H9 (cell line): ENCODE data around the gene CFI. TPM values are rescaled to one million over a fixed set of nuclear protein-coding genes. Genes with fewer than 3 reads are reported as not detected.

Source experiments
- DNase-seq: peaks from one replicate; pipeline ENCODE4 v3.0.0-alpha.2; 2017
- H2AFZ ChIP-seq: one replicate; pipeline ENCODE4 v1.6.1; 2013; ENCODE audit warnings: mild to moderate bottlenecking, low read length, control low read depth, moderate library complexity
- H2AK5ac ChIP-seq: 2 replicates; pipeline ENCODE4 v1.6.1; 2013; ENCODE audit warnings: low read length, control low read depth, mixed read lengths; ENCODE audit not compliant: insufficient read length
- H2BK120ac ChIP-seq: one replicate; pipeline ENCODE4 v1.6.1; 2013; ENCODE audit warnings: low read depth, mild to moderate bottlenecking, low read length, control low read depth, inconsistent platforms; ENCODE audit not compliant: poor library complexity, severe bottlenecking
- H2BK12ac ChIP-seq: 2 replicates; pipeline ENCODE4 v1.6.1; 2013; ENCODE audit warnings: low read length, control low read depth, mixed read lengths, low read depth; ENCODE audit not compliant: insufficient read length
- H2BK15ac ChIP-seq: 2 replicates; pipeline ENCODE4 v1.6.1; 2013; ENCODE audit warnings: low read depth, low read length, control low read depth
- H2BK20ac ChIP-seq: one replicate; pipeline ENCODE4 v1.6.1; 2013; ENCODE audit warnings: low read depth, mild to moderate bottlenecking, low read length, control low read depth, inconsistent platforms; ENCODE audit not compliant: poor library complexity, severe bottlenecking
- H2BK5ac ChIP-seq: 2 replicates; pipeline ENCODE4 v1.6.1; 2013; ENCODE audit warnings: low read length, control low read depth, mixed read lengths; ENCODE audit not compliant: insufficient read length
- H3K14ac ChIP-seq: 2 replicates; pipeline ENCODE4 v1.6.1; 2013; ENCODE audit warnings: low read length, control low read depth; ENCODE audit not compliant: insufficient read depth
- H3K18ac ChIP-seq: 2 replicates; pipeline ENCODE4 v1.6.1; 2013; ENCODE audit warnings: low read depth, mild to moderate bottlenecking, mixed read lengths, low read length, control low read depth; ENCODE audit not compliant: insufficient read length
- H3K23ac ChIP-seq: 2 replicates; pipeline ENCODE4 v1.6.1; 2013; ENCODE audit warnings: low read length, control low read depth, mixed read lengths, low read depth; ENCODE audit not compliant: insufficient read length
- H3K23me2 ChIP-seq: 2 replicates; pipeline ENCODE4 v1.6.1; 2013; ENCODE audit warnings: low read depth, mild to moderate bottlenecking, mixed read lengths, low read length, control low read depth; ENCODE audit not compliant: insufficient read length, poor library complexity, severe bottlenecking
- H3K27ac ChIP-seq: 2 replicates; pipeline ENCODE4 v1.5.1; 2013; ENCODE audit warnings: low read length, control low read depth, mixed read lengths, low read depth; ENCODE audit not compliant: insufficient read length
- H3K27me3 ChIP-seq: 2 replicates; pipeline ENCODE4 v1.6.1; 2013; ENCODE audit warnings: low read length, control low read depth, inconsistent platforms; ENCODE audit not compliant: insufficient read depth
- H3K4ac ChIP-seq: 2 replicates; pipeline ENCODE4 v1.6.1; 2013; ENCODE audit warnings: low read depth, mild to moderate bottlenecking, control low read depth, inconsistent platforms, low read length, moderate library complexity
- H3K4me1 ChIP-seq: 2 replicates; pipeline ENCODE4 v1.6.1; 2013; ENCODE audit warnings: low read length, control low read depth, inconsistent platforms; ENCODE audit not compliant: insufficient read depth
- H3K4me2 ChIP-seq: 2 replicates; pipeline ENCODE4 v1.6.1; 2013; ENCODE audit warnings: low read length, control low read depth, mixed read lengths; ENCODE audit not compliant: insufficient read length, insufficient read depth
- H3K56ac ChIP-seq: 2 replicates; pipeline ENCODE4 v1.6.1; 2013; ENCODE audit warnings: low read depth, mild to moderate bottlenecking, mixed read lengths, low read length, control low read depth; ENCODE audit not compliant: insufficient read length
- H3K79me1 ChIP-seq: 2 replicates; pipeline ENCODE4 v1.6.1; 2013; ENCODE audit warnings: low read depth, mild to moderate bottlenecking, moderate library complexity, low read length, control low read depth, inconsistent platforms; ENCODE audit not compliant: insufficient read depth, poor library complexity, severe bottlenecking
- H3K79me2 ChIP-seq: 2 replicates; pipeline ENCODE4 v1.6.1; 2013; ENCODE audit warnings: low read length, control low read depth, inconsistent platforms; ENCODE audit not compliant: insufficient read depth
- H3K9ac ChIP-seq: 2 replicates; pipeline ENCODE4 v1.6.1; 2013; ENCODE audit warnings: low read length, control low read depth, mixed read lengths; ENCODE audit not compliant: insufficient read length; ENCODE audit errors: extremely low read depth
- H3K9me3 ChIP-seq: one replicate; pipeline ENCODE4 v1.6.1; 2013; ENCODE audit warnings: low read depth, low read length, inconsistent platforms; ENCODE audit not compliant: control insufficient read depth
- H3T11ph ChIP-seq: one replicate; pipeline ENCODE4 v1.6.1; 2013; ENCODE audit warnings: mild to moderate bottlenecking, low read length, control low read depth, inconsistent platforms
- H4K20me1 ChIP-seq: one replicate; pipeline ENCODE4 v1.6.1; 2013; ENCODE audit not compliant: control insufficient read depth, insufficient read length, insufficient read depth
- H4K5ac ChIP-seq: 2 replicates; pipeline ENCODE4 v1.6.1; 2013; ENCODE audit warnings: low read depth, mild to moderate bottlenecking, mixed read lengths, low read length, control low read depth; ENCODE audit not compliant: insufficient read length
- H4K8ac ChIP-seq: replicated peaks from 2 replicates; pipeline ENCODE4 v1.6.1; 2013; ENCODE audit warnings: low read length, control low read depth, mixed read lengths, low read depth; ENCODE audit not compliant: insufficient read length
- H4K91ac ChIP-seq: 2 replicates; pipeline ENCODE4 v1.6.1; 2013; ENCODE audit warnings: low read depth, mild to moderate bottlenecking, moderate library complexity, mixed read lengths, low read length, control low read depth; ENCODE audit not compliant: insufficient read length
- H3K27ac Mint-ChIP-seq, 3 experiments: 2 replicates in 2 of 3; 3 replicates in 1 of 3; pipeline ENCODE4 v1.8.0; 2020 to 2021; ENCODE audit warnings: mixed read lengths in 3 of 3, mild to moderate bottlenecking in 1 of 3, moderate library complexity in 1 of 3
- H3K27me3 Mint-ChIP-seq: 2 replicates; pipeline ENCODE4 v1.8.0; 2021; ENCODE audit warnings: low read depth, mild to moderate bottlenecking, moderate library complexity, mixed read lengths
- H3K36me3 Mint-ChIP-seq, 3 experiments: 2 replicates in 2 of 3; 3 replicates in 1 of 3; pipeline ENCODE4 v1.8.0; 2020 to 2021; ENCODE audit warnings: low read depth in 3 of 3, mixed read lengths in 3 of 3; ENCODE audit not compliant: insufficient read depth in 1 of 3
- H3K4me1 Mint-ChIP-seq, 2 experiments: 2 replicates each; pipeline ENCODE4 v1.8.0; 2020; ENCODE audit warnings: mixed read lengths in 2 of 2
- H3K4me3 Mint-ChIP-seq, 2 experiments: 2 replicates in 1 of 2; 3 replicates in 1 of 2; pipeline ENCODE4 v1.8.0; 2020 to 2021; ENCODE audit warnings: mild to moderate bottlenecking in 2 of 2, mixed read lengths in 2 of 2, moderate library complexity in 1 of 2
- H3K9me3 Mint-ChIP-seq, 2 experiments: 2 replicates in 1 of 2; 3 replicates in 1 of 2; pipeline ENCODE4 v1.8.0; 2020; ENCODE audit warnings: mild to moderate bottlenecking in 2 of 2, mixed read lengths in 2 of 2, moderate library complexity in 1 of 2
- WGBS: extraction: QIAGEN DNeasy Blood & Tissue Kit; methylation state at CpG from one replicate; pipeline ENCODE4 v1.1.7; 2013; ENCODE audit warnings: missing lambda C conversion rate, low lambda C conversion rate, mixed read lengths; ENCODE audit not compliant: insufficient read length; ENCODE audit errors: extremely low coverage; 5-methylcytosine and 5-hydroxymethylcytosine counted together
- total RNA-seq: library from RNA; stranded (reverse); gene quantifications from 2 replicates; pipeline ENCODE4 v1.2.1, GENCODE V29; 2021
- TF ChIP-seq, protein P1 (sequence below): fragments of 200-600 bp; sonication (generic); conservative IDR thresholded peaks from 3 replicates; pipeline ENCODE4 v1.8.0; 2021; ENCODE audit warnings: antibody characterized with exemption, mild to moderate bottlenecking

The CFI gene
- total RNA-seq, 1 experiment from 2014 or later = not detected

DNA sequence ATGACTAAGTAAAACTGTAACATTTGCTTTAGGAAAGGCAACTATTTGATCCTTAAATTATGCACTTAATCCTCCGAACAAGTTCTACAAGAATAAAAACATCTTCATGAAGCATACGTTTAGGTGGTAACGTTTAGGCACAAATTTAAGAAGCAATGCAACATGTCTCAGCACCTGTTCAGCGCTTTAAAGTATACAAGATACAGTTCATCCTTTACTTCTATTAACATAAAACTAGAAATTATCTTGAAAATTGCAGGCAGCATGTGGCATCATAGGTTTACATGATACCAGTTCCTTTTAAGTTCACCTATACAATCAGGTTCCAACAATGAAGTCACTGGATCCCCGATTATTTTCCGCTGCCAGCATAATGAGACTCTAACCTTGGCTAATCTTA is 73.4 kb downstream of the CFI start:
- Histone ChIP-seq H3K9ac (peak overlapping the region; percentile 96), H3K79me2 (peaks cover 11% of the 10 kb centered on the region; the same call in 1 of the 2 replicates), H3K18ac (no peak overlapping the region), H3K23me2 (peaks cover 4% of the 10 kb centered on the region), H3K4me2 (peak overlapping the region; percentile 100), H3K56ac (no peak overlapping the region), H2BK120ac (no peak overlapping the region), H2BK12ac (no peak overlapping the region), H4K5ac (no peak overlapping the region), H3K79me1 (no peaks in the 10 kb centered on the region), H2BK15ac (no peak overlapping the region), H2AFZ (no peak overlapping the region), H3K27ac (no peak overlapping the region), H3K4ac (no peak overlapping the region), H2AK5ac (no peak overlapping the region), H3K23ac (no peak overlapping the region), H4K20me1 (no peaks in the 10 kb centered on the region), H2BK20ac (no peak overlapping the region), H3K14ac (no peak overlapping the region), H3K27me3 (no peaks in the 10 kb centered on the region), H3K4me1 (no peaks in the 10 kb centered on the region), H2BK5ac (no peak overlapping the region), H3K9me3 (no peaks in the 10 kb centered on the region), H4K8ac (no peak overlapping the region), H3T11ph (no peak overlapping the region), H4K91ac (no peak overlapping the region)
- peak overlapping the region; percentile 94 to 95 for H3K4me3 Mint-ChIP-seq
- H3K9me3 Mint-ChIP-seq = no peaks in the 10 kb centered on the region
- no CpG with 5 or more reads among the region's 6 CpGs for WGBS
- peaks cover 12 to 14% of the 10 kb centered on the region in 2 experiments for H3K4me1 Mint-ChIP-seq
- no peaks in the 10 kb centered on the region for H3K27me3 Mint-ChIP-seq
- TF ChIP-seq, protein P1, sequence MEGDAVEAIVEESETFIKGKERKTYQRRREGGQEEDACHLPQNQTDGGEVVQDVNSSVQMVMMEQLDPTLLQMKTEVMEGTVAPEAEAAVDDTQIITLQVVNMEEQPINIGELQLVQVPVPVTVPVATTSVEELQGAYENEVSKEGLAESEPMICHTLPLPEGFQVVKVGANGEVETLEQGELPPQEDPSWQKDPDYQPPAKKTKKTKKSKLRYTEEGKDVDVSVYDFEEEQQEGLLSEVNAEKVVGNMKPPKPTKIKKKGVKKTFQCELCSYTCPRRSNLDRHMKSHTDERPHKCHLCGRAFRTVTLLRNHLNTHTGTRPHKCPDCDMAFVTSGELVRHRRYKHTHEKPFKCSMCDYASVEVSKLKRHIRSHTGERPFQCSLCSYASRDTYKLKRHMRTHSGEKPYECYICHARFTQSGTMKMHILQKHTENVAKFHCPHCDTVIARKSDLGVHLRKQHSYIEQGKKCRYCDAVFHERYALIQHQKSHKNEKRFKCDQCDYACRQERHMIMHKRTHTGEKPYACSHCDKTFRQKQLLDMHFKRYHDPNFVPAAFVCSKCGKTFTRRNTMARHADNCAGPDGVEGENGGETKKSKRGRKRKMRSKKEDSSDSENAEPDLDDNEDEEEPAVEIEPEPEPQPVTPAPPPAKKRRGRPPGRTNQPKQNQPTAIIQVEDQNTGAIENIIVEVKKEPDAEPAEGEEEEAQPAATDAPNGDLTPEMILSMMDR = no peak
- no peak for DNase-seq
- peaks cover 4 to 14% (median 8%) of the 10 kb centered on the region in 3 experiments; a peak in 6 of 7 replicates for H3K36me3 Mint-ChIP-seq
- peak overlapping the region in 1 of 3 experiments; percentile 3; a peak in 1 of 7 replicates for H3K27ac Mint-ChIP-seq
